GM18951 (cell line): ENCODE data around the gene KRT76.

Source experiments
- POLR2A ChIP-seq: IDR thresholded peaks from 4 replicates; pipeline ENCODE4 v1.6.1; 2011; ENCODE audit warnings: mild to moderate bottlenecking; ENCODE audit not compliant: insufficient read length, insufficient read depth; ENCODE audit errors: extremely low read depth
- in situ Hi-C: fragments of 300-500 bp; cut with MboI; formaldehyde crosslinking; loops from one replicate; pipeline ENCODE4 v1.12.0; 2022; ENCODE audit warnings: low sequenced_read_pairs, mixed read lengths, inconsistent platforms; ENCODE audit not compliant: unreplicated experiment

KRT76 gene

GRCh38 chr12:52817699-52818238, 40.6 kb upstream of the KRT76 start:
- in situ Hi-C loops, result no loop called here
- TF ChIP-seq POLR2A, result no peak

GRCh38 chr12:52817003-52817698, 40.0 kb upstream of the KRT76 start:
- no peak for TF ChIP-seq POLR2A
- in situ Hi-C loops, result no loop called here

- in situ Hi-C loops, result no loop called here
- TF ChIP-seq POLR2A, result no peak
Measured at GRCh38 chr12:52815676-52816588, 38.8 kb upstream of the KRT76 start.

GRCh38 chr12:52815161-52815560, 38.0 kb upstream of the KRT76 start:
- in situ Hi-C loops, result no loop called here
- TF ChIP-seq POLR2A, result no peak

GRCh38 chr12:52814710-52815155, 37.6 kb upstream of the KRT76 start:
- in situ Hi-C loops, result no loop called here
- TF ChIP-seq POLR2A, result no peak

- in situ Hi-C loops, result no loop called here
- TF ChIP-seq POLR2A, result no peak
Measured at GRCh38 chr12:52813885-52814709, 37.0 kb upstream of the KRT76 start, which contains the start of gene KRT4. KRT4 (minus strand) TSS chr12:52814116; CDS start chr12:52814058, 58 bp downstream.

- TF ChIP-seq POLR2A, result no peak
- in situ Hi-C loops, result no loop called here
Measured at GRCh38 chr12:52813203-52813819, 36.2 kb upstream of the KRT76 start.

GRCh38 chr12:52812749-52813148, 35.6 kb upstream of the KRT76 start:
- no peak for TF ChIP-seq POLR2A
- in situ Hi-C loops, result no loop called here

- TF ChIP-seq POLR2A, result no peak
Measured at GRCh38 chr12:52812073-52812400, 34.9 kb upstream of the KRT76 start.

GRCh38 chr12:52811191-52812072, 34.3 kb upstream of the KRT76 start:
- in situ Hi-C loops, result no loop called here
- TF ChIP-seq POLR2A, result no peak

More at GRCh38 chr12:52812073-52812400, 34.9 kb upstream of the KRT76 start:
- in situ Hi-C loops, result no loop called here

- TF ChIP-seq POLR2A, result no peak
- in situ Hi-C loops, result no loop called here
Measured at GRCh38 chr12:52810554-52810953, 33.4 kb upstream of the KRT76 start.
